Measurements from ENCODE around the gene CPSF4. TPM values are rescaled to one million over a fixed set of nuclear protein-coding genes. Genes with fewer than 3 reads are reported as not detected.
A peak's percentile ranks its signal among the peaks of the same experiment; 100 is the strongest.

Gene CPSF4
- total RNA-seq, 2 experiments from 2014 or later, result 61.5 to 62.1 TPM

GRCh38 chr7:99398891-99399445 is 39.8 kb upstream of the CPSF4 start:
- DNase-seq, result no peak
- Mint-ChIP-seq H3K27ac (peak overlapping the region; percentile 55), H3K36me3 (peaks cover 22% of the 10 kb centered on the region), H3K4me3 (no peak overlapping the region), H3K9me3 (no peaks in the 10 kb centered on the region), H3K4me1 (peaks cover 6% of the 10 kb centered on the region), H3K27me3 (no peaks in the 10 kb centered on the region)
- no peak for ATAC-seq (ENCODE audit: low read depth)
- POLR2A ChIA-PET, result interaction anchor here (3.6 kb wide), 1 partner anchor 9 kb away, joined by 23 read pairs; the partner anchor contains the start of genes BUD31 and PDAP1

DNA sequence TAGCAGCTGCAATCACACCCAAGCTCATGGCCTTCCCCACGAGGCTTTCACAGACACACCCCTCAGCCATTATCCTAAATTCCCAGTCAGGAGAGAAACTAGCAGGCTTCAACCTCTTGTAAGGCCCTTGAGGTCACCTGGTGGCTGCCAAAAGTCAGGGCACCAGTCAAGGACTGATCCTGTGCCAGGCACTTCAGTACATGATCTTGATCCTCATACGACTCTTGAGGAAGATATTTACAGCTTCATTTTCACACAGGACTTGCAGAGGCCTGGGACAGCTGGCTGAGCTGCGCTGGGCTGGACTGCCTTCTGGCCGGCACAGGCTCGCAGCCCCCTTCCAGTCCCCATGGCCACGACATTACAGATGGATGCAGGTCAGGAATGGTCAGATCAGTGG is 39.1 kb upstream of the CPSF4 start:
- peak overlapping the region; percentile 55 for H3K27ac Mint-ChIP-seq
- POLR2A ChIA-PET, result interaction anchor here (1.5 to 3.6 kb wide), 2 partner anchors 8 to 19 kb away, joined by 4 to 23 read pairs; partner anchors contain the start of genes BUD31 and PDAP1
- no peak for ATAC-seq (ENCODE audit: low read depth)

DNA sequence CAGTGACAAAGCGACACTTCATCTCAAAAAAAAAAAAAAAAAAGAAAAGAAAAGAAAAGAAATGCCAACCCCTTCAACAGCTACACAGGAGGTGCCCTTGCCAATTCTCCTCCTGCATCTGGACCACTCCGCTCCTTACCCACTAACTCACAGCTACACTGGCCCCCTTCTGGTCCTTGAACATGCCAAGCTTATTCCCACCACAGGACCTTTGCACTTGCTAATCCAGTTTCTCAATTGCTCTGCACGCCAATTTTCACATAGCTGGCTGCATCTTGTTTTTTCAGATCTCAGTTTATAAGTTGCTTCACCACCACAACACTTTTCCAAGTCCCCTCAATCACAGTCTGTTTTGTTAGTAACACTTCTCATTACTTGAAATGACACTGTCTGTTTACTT is 35.9 kb upstream of the CPSF4 start:
- POLR2A ChIA-PET, result interaction anchor here (0.7 to 1.3 kb wide), 5 partner anchors 10 to 73 kb away, joined by 3 to 4 read pairs (median 4); no protein-coding TSS in a partner anchor
- Mint-ChIP-seq H3K27ac (peak overlapping the region; percentile 1), H3K27me3 (no peaks in the 10 kb centered on the region), H3K36me3 (peaks cover 24% of the 10 kb centered on the region), H3K9me3 (no peaks in the 10 kb centered on the region), H3K4me1 (peaks cover 20% of the 10 kb centered on the region), H3K4me3 (no peak overlapping the region)
- ATAC-seq (ENCODE audit: low read depth) (no peak), DNase-seq (no peak)

More for the DNA sequence above, 39.1 kb upstream of the CPSF4 start:
- Mint-ChIP-seq H3K36me3 (peaks cover 26% of the 10 kb centered on the region), H3K4me3 (no peak overlapping the region), H3K9me3 (no peaks in the 10 kb centered on the region), H3K27me3 (no peaks in the 10 kb centered on the region), H3K4me1 (peaks cover 8% of the 10 kb centered on the region)
- DNase-seq, result no peak

DNA sequence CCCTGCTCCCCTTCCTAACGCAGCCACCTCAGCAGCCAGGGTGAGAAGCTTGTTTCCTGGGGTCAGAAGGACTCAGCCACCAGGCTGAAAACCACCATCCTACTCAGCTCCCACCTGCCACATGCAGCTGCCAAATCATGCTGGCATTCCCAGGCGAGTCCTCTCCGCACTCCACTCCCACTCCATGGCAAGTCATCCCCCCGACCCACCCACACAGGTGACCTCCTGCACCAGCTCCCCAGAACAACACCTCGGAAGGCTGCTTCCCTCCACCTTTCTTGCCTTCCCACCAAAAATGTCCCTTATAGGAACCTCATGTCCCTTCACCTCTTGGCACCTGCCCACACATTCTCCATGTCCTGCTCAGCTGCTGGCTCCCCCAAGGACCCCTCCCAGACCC is 35.0 kb upstream of the CPSF4 start:
- Mint-ChIP-seq H3K27me3 (no peaks in the 10 kb centered on the region), H3K36me3 (peaks cover 20% of the 10 kb centered on the region), H3K4me1 (peaks cover 20% of the 10 kb centered on the region), H3K4me3 (no peak overlapping the region), H3K9me3 (no peaks in the 10 kb centered on the region), H3K27ac (no peak overlapping the region)
- POLR2A ChIA-PET, result interaction anchor here (1.0 to 1.1 kb wide), 2 partner anchors 13 to 28 kb away, joined by 4 read pairs; no protein-coding TSS in a partner anchor
- ATAC-seq (ENCODE audit: low read depth), result no peak
- no peak for DNase-seq

DNA sequence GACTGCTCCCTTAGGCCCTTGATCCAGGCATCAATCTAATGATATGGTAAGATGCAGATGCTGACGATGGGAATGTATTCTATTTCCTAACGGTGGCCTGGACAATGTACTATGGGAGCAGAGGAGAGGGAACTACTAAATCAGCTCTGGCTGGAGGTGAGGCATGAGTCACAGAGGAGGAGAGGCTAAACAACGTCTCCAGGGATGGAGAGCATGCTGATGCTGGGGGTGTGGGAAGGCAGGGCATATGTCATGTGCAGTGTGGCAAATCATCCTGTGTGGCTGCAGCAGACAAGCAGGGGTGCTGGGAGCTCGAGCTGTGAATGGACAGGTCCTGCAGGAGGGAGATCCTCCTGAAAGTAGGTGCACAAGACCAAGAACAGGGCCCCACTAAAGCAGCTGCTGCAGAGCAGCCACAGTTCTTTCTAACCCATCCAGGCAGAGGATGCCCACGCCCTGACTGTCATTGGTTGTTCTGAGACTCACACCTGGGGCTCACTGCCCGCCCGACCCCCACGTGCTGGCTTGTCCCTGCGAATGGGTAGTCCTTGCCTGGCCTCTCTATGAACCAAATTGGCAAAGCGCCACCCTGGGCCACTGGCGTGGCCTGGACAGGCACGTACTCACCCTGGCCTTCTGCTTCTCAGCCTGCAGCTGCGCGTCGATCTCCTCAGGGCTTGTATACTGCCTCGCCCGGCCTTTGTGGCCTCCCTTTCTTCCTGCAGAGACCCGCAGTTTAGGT is 34.3 kb upstream of the CPSF4 start:
- POLR2A ChIA-PET, result interaction anchor here (1.1 to 6.5 kb wide), 2 partner anchors 12 to 14 kb away, joined by 4 to 67 read pairs; no protein-coding TSS in a partner anchor
- ATAC-seq (ENCODE audit: low read depth) (no peak), DNase-seq (no peak)
- H3K36me3 Mint-ChIP-seq, result peaks cover 20% of the 10 kb centered on the region
- H3K27me3 Mint-ChIP-seq, result no peaks in the 10 kb centered on the region
- H3K4me3 Mint-ChIP-seq, result no peak overlapping the region
- H3K27ac Mint-ChIP-seq, result peak overlapping the region; percentile 49
- no peaks in the 10 kb centered on the region for H3K9me3 Mint-ChIP-seq
- H3K4me1 Mint-ChIP-seq, result peaks cover 20% of the 10 kb centered on the region

GRCh38 chr7:99404977-99405320 is 33.8 kb upstream of the CPSF4 start:
- Mint-ChIP-seq H3K4me3 (no peak overlapping the region), H3K9me3 (no peaks in the 10 kb centered on the region), H3K4me1 (peaks cover 24% of the 10 kb centered on the region), H3K36me3 (peaks cover 20% of the 10 kb centered on the region), H3K27ac (no peak overlapping the region), H3K27me3 (no peaks in the 10 kb centered on the region)
- no peak for DNase-seq
- no peak for ATAC-seq (ENCODE audit: low read depth)
- POLR2A ChIA-PET, result interaction anchor here (6.5 kb wide), 1 partner anchor 13 kb away, joined by 67 read pairs; no protein-coding TSS in a partner anchor

DNA sequence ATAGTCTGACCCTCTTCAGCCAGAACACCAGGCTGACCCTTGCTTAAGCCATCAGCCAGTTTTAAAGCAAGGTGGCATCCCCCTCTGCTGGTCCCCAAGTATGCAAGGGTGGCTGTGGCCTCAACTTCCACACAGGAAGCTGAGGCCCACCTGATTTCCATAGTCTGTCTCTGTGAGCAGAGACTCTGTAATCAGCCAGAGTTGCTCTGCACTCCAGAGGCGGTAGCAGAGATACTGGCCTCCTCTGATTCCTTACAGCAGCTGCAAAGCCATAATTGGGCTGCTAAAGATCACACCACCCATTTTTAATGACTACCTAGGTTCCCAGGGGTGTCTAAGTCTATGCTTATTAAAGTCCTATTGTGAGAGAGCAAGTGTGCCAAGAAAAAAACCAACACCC is 32.2 kb upstream of the CPSF4 start:
- H3K27ac Mint-ChIP-seq, result peak overlapping the region; percentile 69
- ATAC-seq (ENCODE audit: low read depth) (no peak), DNase-seq (no peak)
- peaks cover 35% of the 10 kb centered on the region for H3K4me1 Mint-ChIP-seq
- peak overlapping the region; percentile 92 for H3K4me3 Mint-ChIP-seq
- POLR2A ChIA-PET, result interaction anchor here (0.9 to 6.5 kb wide), 7 partner anchors 7 to 210 kb away, joined by 3 to 67 read pairs (median 3); partner anchors contain the start of genes CPSF4, PTCD1 and ZSCAN25
- H3K27me3 Mint-ChIP-seq, result no peaks in the 10 kb centered on the region
- H3K36me3 Mint-ChIP-seq, result peaks cover 21% of the 10 kb centered on the region
- H3K9me3 Mint-ChIP-seq, result no peaks in the 10 kb centered on the region

DNA sequence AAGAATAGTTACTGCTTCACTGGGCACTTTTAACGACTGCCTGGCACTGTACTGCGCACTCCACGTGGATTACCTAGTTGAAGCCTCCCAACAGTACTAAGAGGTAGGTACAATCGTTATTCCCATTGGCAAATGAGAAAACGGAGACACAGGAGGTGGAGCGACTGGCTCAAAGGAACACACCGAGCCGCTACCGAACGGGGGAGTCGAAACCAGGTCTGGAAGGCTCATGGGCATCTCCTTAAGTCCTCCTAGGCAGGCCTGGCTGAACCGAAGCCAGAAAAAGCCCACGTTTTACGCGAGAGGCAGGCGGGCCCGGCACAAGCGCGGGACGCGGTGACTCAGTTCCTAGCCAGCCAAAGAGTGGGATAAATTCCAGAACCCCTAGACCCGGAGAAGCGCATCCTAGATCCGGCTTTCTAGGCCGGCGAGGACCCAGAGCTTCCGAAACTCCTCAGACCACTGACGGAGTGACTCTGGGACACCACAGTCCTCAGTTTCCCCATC is 30.8 kb upstream of the CPSF4 start:
- no peak for DNase-seq
- POLR2A ChIA-PET, result interaction anchor here (1.2 to 6.5 kb wide), 13 partner anchors 9 to 209 kb away, joined by 3 to 67 read pairs (median 10); partner anchors contain the start of genes ARPC1B, ATP5MF, CPSF4 and PTCD1
- Mint-ChIP-seq H3K27ac (peak overlapping the region; percentile 89), H3K4me3 (peak overlapping the region; percentile 92), H3K4me1 (peaks cover 35% of the 10 kb centered on the region), H3K9me3 (no peaks in the 10 kb centered on the region), H3K36me3 (peaks cover 25% of the 10 kb centered on the region), H3K27me3 (no peaks in the 10 kb centered on the region)
- ATAC-seq (ENCODE audit: low read depth), result peak; percentile 5

- DNase-seq, result peak; percentile 93
- H3K27ac Mint-ChIP-seq, result peak within 1 kb of the TSS; percentile 89
- H3K4me1 Mint-ChIP-seq, result peaks cover 32% of the 10 kb centered on the region
- ATAC-seq (ENCODE audit: low read depth), result peak; percentile 82
- H3K27me3 Mint-ChIP-seq, result no peaks in the 10 kb centered on the region
- peak within 1 kb of the TSS; percentile 92 for H3K4me3 Mint-ChIP-seq
- H3K36me3 Mint-ChIP-seq, result peaks cover 20% of the 10 kb centered on the region
- H3K9me3 Mint-ChIP-seq, result no peaks in the 10 kb centered on the region
- POLR2A ChIA-PET, result interaction anchor here (0.6 to 6.5 kb wide), 28 partner anchors 7 to 1548 kb away, joined by 3 to 67 read pairs (median 5); partner anchors contain the start of genes AP4M1, ARPC1A, ARPC1B and ATP5MF
These were observed 30.2 kb upstream of the CPSF4 start, which contains the start of the genes BUD31 and PDAP1 for GRCh38 chr7:99408379-99409191. Gene BUD31 (plus strand): TSS chr7:99408969. CDS start chr7:99411093, 2,124 bp downstream. Gene PDAP1 (minus strand): TSS chr7:99408597. CDS start chr7:99408548, 49 bp downstream.

GRCh38 chr7:99409192-99409572 is 29.6 kb upstream of the CPSF4 start:
- DNase-seq (no peak), ATAC-seq (ENCODE audit: low read depth) (peak; percentile 9)
- Mint-ChIP-seq H3K4me1 (peaks cover 30% of the 10 kb centered on the region), H3K36me3 (peaks cover 17% of the 10 kb centered on the region), H3K27me3 (no peaks in the 10 kb centered on the region), H3K9me3 (no peaks in the 10 kb centered on the region), H3K4me3 (peak overlapping the region; percentile 92), H3K27ac (peak overlapping the region; percentile 89)
- POLR2A ChIA-PET, result interaction anchor here (0.6 to 6.5 kb wide), 28 partner anchors 7 to 1549 kb away, joined by 3 to 67 read pairs (median 5); partner anchors contain the start of genes AP4M1, ARPC1A, ARPC1B and ATP5MF

- DNase-seq, result no peak
- H3K4me3 Mint-ChIP-seq, result peak overlapping the region; percentile 92
- ATAC-seq (ENCODE audit: low read depth), result no peak
- POLR2A ChIA-PET, result interaction anchor here (1.4 to 6.5 kb wide), 7 partner anchors 10 to 691 kb away, joined by 5 to 67 read pairs (median 11); partner anchors contain the start of genes AP4M1, ARPC1B, CPSF4 and MCM7
- no peaks in the 10 kb centered on the region for H3K27me3 Mint-ChIP-seq
- peaks cover 16% of the 10 kb centered on the region for H3K36me3 Mint-ChIP-seq
- H3K9me3 Mint-ChIP-seq, result no peaks in the 10 kb centered on the region
- peak overlapping the region; percentile 89 for H3K27ac Mint-ChIP-seq
- peaks cover 26% of the 10 kb centered on the region for H3K4me1 Mint-ChIP-seq
These were observed 28.9 kb upstream of the CPSF4 start for GRCh38 chr7:99409806-99410205.

DNA sequence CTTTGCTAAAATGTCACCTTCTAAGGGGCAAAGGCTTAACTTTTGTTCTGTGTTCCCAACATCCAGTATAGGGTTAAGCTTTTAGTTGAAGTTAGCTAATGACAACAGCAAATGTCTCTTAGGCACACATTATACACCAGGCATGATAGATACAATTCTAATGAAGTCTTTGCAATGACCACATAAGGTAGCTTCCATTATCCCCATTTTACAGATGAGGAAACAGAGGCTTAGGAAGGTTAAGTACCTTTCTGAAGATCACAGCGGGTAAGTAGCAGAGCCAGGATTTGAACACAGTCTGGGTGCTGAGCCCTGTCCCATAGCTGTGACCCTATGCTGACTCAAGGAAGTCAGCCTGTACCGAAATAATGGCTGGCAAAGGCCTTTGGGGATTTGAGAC is 28.1 kb upstream of the CPSF4 start:
- no peak overlapping the region for H3K27ac Mint-ChIP-seq
- no peaks in the 10 kb centered on the region for H3K27me3 Mint-ChIP-seq
- H3K4me3 Mint-ChIP-seq, result peak overlapping the region; percentile 92
- DNase-seq (no peak), ATAC-seq (ENCODE audit: low read depth) (no peak)
- H3K9me3 Mint-ChIP-seq, result no peaks in the 10 kb centered on the region
- POLR2A ChIA-PET, result interaction anchor here (6.5 kb wide), 1 partner anchor 19 kb away, joined by 67 read pairs; no protein-coding TSS in a partner anchor
- H3K36me3 Mint-ChIP-seq, result peaks cover 21% of the 10 kb centered on the region
- H3K4me1 Mint-ChIP-seq, result peaks cover 25% of the 10 kb centered on the region
